ENCODE measurements around the gene CPA2.

CPA2 gene

GRCh38 chr7:130254555-130254954 is 12.1 kb upstream of the CPA2 start:
- no peak for DNase-seq (ENCODE audit: low read depth)

DNA sequence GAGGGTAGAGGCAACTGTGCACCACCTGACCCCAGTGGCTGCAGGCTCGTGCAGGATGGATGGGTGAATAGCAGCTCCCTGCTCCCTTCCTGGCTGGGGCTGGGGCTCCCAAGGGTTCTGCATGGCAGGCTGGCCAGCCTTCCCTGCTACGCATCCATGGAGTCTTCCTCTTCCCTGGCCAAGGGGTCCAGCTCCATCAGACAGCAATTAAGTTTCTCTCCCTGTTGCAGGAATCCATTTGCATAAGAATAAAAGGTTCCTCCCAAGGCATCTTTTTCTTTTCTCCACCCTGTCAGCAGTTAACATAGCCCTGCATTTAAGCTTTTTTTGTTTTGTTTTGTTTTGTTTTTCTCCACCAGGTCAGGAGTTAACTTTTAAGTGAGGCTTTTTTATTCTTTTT is 10.0 kb upstream of the CPA2 start:
- no peak for DNase-seq (ENCODE audit: low read depth)

- no peak for DNase-seq (ENCODE audit: low read depth)
Measured at GRCh38 chr7:130258494-130259078, 8.1 kb upstream of the CPA2 start.

- DNase-seq (ENCODE audit: low read depth) = no peak
Measured at GRCh38 chr7:130262448-130262847, 4.2 kb upstream of the CPA2 start.

DNA sequence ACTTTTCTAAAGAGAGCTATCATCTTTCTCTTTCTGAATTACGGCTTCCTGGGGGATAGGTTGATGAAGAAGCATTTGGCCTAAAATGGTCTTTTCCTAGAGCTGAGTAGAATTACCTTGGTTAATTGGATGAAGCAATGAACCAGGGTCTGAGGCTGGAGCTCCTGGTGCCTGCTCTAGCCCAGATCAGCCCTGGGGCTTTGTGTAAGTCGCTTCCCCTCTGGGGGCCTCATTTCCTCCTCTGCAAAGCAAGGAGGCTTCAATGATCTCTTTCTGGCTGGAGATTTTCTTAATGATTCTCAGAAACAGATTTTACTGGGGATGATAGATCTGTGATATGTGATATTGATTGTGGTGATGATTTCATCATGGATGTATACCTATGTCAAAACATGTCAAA is 3.5 kb upstream of the CPA2 start:
- no peak for DNase-seq (ENCODE audit: low read depth)

DNA sequence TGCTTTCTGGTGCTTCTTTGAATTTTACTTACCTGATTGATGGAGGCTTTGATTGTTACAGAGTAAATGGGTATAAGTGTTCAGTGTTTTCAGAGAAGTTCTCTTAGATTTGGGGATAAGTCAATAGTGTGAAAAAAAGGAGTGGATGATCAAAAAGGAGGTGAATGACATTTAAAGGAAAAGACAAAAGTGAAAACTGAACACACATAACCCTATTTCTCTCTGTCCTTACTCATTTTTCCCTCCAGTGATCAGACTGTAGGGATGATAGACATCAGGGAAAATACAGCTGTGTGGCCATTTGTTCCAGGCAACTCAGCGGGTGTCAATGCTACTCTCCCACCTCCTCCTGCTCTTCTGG is 278 bp downstream of the CPA2 start:
- DNase-seq (ENCODE audit: low read depth) = no peak

- DNase-seq (ENCODE audit: low read depth) = no peak
Measured at GRCh38 chr7:130268463-130269317, 2.0 kb downstream of the CPA2 start.

DNA sequence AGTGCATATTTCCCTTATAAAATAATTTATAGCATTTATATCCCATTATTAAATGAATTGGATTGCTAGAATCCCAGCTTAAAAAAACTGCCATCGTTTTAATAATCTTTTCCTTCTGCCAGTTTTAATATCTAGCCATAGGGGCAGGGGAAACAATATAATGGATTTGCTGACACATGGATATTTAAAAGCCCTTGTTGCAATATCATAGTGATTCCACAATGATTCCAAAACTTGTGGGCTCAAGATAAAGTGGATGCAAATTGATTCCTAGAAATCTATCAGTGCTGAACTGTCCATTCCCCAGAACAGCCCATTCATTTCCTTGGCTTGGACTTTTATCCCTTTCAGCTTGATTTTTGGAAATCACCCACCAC is 2.6 kb downstream of the CPA2 start:
- no peak for DNase-seq (ENCODE audit: low read depth)

DNA sequence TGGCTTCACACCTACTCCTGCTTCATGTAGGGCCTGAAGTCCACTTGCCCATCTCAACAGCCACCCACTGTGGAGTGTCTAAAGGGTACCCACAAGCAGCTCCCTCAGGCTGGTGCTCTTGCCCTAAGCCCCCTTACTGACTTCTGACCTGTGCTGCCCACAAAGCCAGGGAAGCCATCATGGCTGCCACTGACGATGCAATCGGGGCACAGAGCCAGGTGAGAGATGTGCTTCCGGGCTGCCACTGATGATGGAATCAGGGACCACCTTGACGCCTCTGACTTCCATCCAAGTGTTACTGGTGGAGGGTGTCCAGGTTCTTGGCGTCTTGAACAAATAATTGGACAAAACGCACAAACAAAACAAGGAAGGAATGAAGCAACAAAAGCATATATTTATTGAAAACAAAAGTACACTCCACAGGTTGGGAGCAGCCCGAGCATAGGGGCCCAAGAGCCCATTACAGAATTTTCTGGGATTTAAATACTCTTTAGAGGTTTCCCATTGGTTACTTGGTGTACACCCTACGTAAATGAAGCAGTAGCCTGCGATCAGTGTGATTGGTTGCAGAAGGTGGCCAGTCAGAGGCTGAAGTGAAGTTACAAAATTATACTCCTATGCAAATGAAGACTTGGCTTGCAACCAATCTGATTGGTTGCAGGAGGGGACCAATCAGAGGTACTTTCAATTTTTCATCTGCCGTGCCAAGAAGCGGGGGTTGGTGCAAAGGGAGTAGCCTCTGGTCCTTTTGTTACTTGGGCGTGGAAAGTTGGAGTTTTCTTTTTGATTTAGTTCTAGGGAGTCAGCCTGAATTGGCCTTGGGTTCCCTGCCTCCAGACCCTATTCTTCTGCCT is 4.5 kb downstream of the CPA2 start:
- no peak for DNase-seq (ENCODE audit: low read depth)

GRCh38 chr7:130272381-130273080 is 5.9 kb downstream of the CPA2 start:
- no peak for DNase-seq (ENCODE audit: low read depth)

DNA sequence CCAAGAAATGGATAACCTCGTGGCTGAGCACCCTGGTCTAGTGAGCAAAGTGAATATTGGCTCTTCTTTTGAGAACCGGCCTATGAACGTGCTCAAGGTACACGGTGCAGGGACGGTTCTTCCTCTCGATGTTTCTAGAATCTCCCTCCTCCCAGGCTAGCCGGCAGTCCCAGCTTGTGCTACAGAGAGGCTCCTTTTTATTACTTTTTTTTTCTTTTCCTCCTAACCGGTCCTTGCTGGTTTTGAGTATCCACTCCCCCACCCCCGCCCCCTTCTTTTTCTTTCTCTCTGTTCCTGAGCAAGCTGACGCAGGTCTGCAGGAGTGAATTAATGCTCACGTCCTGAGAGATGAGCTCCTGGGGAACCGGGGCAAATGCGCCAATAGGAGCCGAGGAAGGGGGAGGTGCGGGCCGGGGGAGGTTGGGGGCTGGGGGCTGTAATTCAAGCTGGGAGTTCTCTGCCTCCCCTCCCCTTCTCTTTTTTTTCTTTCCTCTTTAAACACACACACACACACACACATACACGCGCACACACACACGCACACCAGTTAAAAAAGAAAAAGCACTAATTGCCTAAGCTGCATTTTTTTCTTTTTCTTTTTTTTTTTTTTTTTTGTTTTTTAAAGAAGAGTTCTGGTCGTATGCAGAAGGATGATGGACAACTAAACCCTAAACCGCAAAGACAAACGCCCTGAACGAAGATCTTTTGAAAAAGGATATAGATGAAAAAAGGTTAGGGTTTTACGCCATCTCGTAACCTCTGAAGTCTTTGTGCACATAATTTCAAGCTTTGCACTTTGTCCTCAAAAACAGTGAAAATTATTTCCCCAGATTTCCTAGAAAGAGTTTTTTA is 6.6 kb downstream of the CPA2 start:
- no peak for DNase-seq (ENCODE audit: low read depth)

DNA sequence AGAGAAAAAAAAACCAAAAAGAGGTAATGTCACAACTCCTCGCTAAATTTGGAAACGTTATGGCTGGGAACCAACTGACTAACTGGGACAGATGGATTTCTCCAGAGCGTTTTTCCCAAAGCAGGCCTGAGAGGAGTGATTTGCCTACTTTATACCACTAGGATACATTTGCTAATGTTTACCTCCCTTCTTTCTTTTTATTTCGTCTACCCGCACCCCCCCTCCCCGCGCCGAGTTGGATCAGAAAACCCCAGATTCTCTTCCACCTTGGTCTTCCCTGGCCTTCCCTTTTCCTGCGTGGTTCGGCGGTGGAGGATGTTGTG is 7.2 kb downstream of the CPA2 start:
- no peak for DNase-seq (ENCODE audit: low read depth)

DNA sequence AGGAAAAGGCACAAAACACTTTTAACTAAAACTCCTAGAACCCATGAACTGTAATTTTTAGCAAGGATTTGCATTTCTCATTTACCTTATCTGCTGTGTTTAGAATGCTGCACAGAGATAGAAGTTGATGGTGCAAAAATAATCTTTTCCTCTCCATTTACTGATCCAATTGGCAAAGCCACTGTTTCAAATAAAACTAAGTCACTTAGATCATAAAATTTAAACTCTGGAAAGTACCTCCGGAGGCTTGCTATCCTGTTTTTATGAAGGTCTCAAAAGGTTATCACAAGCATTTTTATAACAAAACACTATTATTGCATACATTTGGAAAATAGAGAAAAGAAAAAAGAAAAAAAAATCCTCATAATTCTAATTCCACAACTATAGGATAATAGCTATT is 7.6 kb downstream of the CPA2 start:
- DNase-seq (ENCODE audit: low read depth) = no peak

GRCh38 chr7:130274983-130275591 is 8.4 kb downstream of the CPA2 start:
- no peak for DNase-seq (ENCODE audit: low read depth)

- DNase-seq (ENCODE audit: low read depth) = no peak
Measured at GRCh38 chr7:130275826-130276297, 9.2 kb downstream of the CPA2 start.

- peak; percentile 40 for DNase-seq (ENCODE audit: low read depth)
Measured at GRCh38 chr7:130276796-130277762, 10.4 kb downstream of the CPA2 start.

- DNase-seq (ENCODE audit: low read depth) = no peak
Measured at GRCh38 chr7:130277763-130278643, 11.3 kb downstream of the CPA2 start.

DNA sequence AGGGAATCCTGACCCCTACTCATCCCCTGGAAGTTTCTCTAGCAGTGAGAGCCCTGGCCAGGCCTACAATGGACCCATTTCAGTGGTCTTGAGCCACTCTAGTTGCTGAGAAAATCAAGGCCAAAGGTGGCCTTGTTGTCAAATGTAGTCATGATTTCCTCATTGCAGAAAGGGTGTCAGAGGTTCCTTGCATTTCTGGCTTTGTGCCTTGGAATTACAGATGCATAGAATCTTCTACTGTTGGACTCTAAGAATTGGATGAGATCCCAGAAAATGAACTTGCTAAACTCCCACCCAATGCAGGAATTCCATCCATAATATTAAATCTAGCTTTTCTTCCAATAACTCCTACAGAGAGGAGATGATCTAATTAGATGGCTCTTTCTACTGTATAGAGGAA is 12.2 kb downstream of the CPA2 start:
- no peak for DNase-seq (ENCODE audit: low read depth)

- no peak for DNase-seq (ENCODE audit: low read depth)
Measured at GRCh38 chr7:130279286-130279685, 12.6 kb downstream of the CPA2 start.
